ENCODE data around the gene OPA3.
"Not testable (repeated sequence)": the region's sequence is repeated elsewhere in the genome, so short reads cannot be mapped to it uniquely, and the experiment has no call there.

OPA3 gene

GRCh38 chr19:45517238-45517637 lies 67.4 kb downstream of the OPA3 start:
- DNase-seq = no peak

GRCh38 chr19:45515807-45516401 lies 68.7 kb downstream of the OPA3 start:
- no peak for DNase-seq

- DNase-seq = no peak
Observed at GRCh38 chr19:45515081-45515624, 69.4 kb downstream of the OPA3 start.

- no peak for DNase-seq
Observed at GRCh38 chr19:45514376-45515051, 70.1 kb downstream of the OPA3 start.

GRCh38 chr19:45512881-45513483 lies 71.6 kb downstream of the OPA3 start:
- no peak for DNase-seq

- DNase-seq = no peak
Observed at GRCh38 chr19:45511074-45511473, 73.5 kb downstream of the OPA3 start.

- not testable (repeated sequence) for DNase-seq
Observed at GRCh38 chr19:45510352-45510751, 74.2 kb downstream of the OPA3 start.

- no peak for DNase-seq
Observed at GRCh38 chr19:45509692-45510015, 74.9 kb downstream of the OPA3 start.

- peak in 1 of 2 experiments; percentile 32 for DNase-seq
Observed at GRCh38 chr19:45508861-45509691, 75.5 kb downstream of the OPA3 start.

- DNase-seq = peak in 1 of 2 experiments; percentile 71
Observed at GRCh38 chr19:45508417-45508860, 76.2 kb downstream of the OPA3 start.

GRCh38 chr19:45507872-45508416 lies 76.7 kb downstream of the OPA3 start:
- DNase-seq = no peak

- peak; percentile 65 to 88 for DNase-seq
Observed at GRCh38 chr19:45506989-45507871, 77.4 kb downstream of the OPA3 start, which contains the start of gene VASP. Gene VASP (plus strand): TSS chr19:45507479. CDS start chr19:45507772, 293 bp downstream.

- peak; percentile 76 to 94 for DNase-seq
Observed at GRCh38 chr19:45506246-45506988, 78.2 kb downstream of the OPA3 start.

- no peak for DNase-seq
Observed at GRCh38 chr19:45505996-45506245, 78.7 kb downstream of the OPA3 start.

GRCh38 chr19:45505151-45505995 lies 79.2 kb downstream of the OPA3 start:
- DNase-seq = no peak

- no peak for DNase-seq
Observed at GRCh38 chr19:45503909-45504308, 80.7 kb downstream of the OPA3 start.

GRCh38 chr19:45502111-45502510 lies 82.5 kb downstream of the OPA3 start:
- DNase-seq = no peak

- no peak for DNase-seq
Observed at GRCh38 chr19:45501730-45502014, 82.9 kb downstream of the OPA3 start.

- no peak for DNase-seq
Observed at GRCh38 chr19:45500918-45501729, 83.5 kb downstream of the OPA3 start.
